Fibroblast of pulmonary artery (primary cell): ENCODE data around the gene OGFR.
"Not testable (repeated sequence)": the region's sequence is repeated elsewhere in the genome, so short reads cannot be mapped to it uniquely, and the experiment has no call there.

Experiments used
- DNase-seq: peaks from one replicate; pipeline ENCODE4 v3.0.0-alpha.2; 2010; ENCODE audit warnings: low read depth
- H3K4me3 ChIP-seq: replicated peaks from 2 replicates; pipeline ENCODE4 v1.5.1; 2011; ENCODE audit warnings: low read depth, mild to moderate bottlenecking, control low read depth, low read length, moderate library complexity
- CTCF ChIP-seq: IDR thresholded peaks from 2 replicates; pipeline ENCODE4 v1.5.1; 2011; ENCODE audit warnings: mild to moderate bottlenecking, control low read depth, low read length, inconsistent platforms; ENCODE audit errors: missing control alignments

Gene OGFR

GRCh38 chr20:62844182-62844581, 39.5 kb downstream of the OGFR start:
- TF ChIP-seq CTCF, result no peak
- no peak for DNase-seq
- no peak overlapping the region for H3K4me3 ChIP-seq

- no peak for TF ChIP-seq CTCF
- H3K4me3 ChIP-seq, result no peak overlapping the region
- DNase-seq, result no peak
Observed at GRCh38 chr20:62845416-62846160, 41.0 kb downstream of the OGFR start.

GRCh38 chr20:62846166-62846890, 41.7 kb downstream of the OGFR start:
- DNase-seq, result no peak
- TF ChIP-seq CTCF, result no peak

GRCh38 chr20:62848917-62849316, 44.3 kb downstream of the OGFR start:
- not testable (repeated sequence) for H3K4me3 ChIP-seq, DNase-seq

More at GRCh38 chr20:62846166-62846890, 41.7 kb downstream of the OGFR start:
- no peak overlapping the region for H3K4me3 ChIP-seq

- no peak for DNase-seq
- H3K4me3 ChIP-seq, result no peak overlapping the region
- TF ChIP-seq CTCF, result no peak
Observed at GRCh38 chr20:62849431-62849830, 44.8 kb downstream of the OGFR start.

- DNase-seq, result no peak
- H3K4me3 ChIP-seq, result no peak overlapping the region
- TF ChIP-seq CTCF, result no peak
Observed at GRCh38 chr20:62850333-62850974, 45.8 kb downstream of the OGFR start.

GRCh38 chr20:62852196-62852595, 47.6 kb downstream of the OGFR start:
- DNase-seq, result no peak
- TF ChIP-seq CTCF, result no peak
- H3K4me3 ChIP-seq, result no peak overlapping the region
